KBM-7 (cell line): Measurements from ENCODE around the gene ZNF595.

Source experiments
- DNase-seq: peaks from one replicate; pipeline ENCODE4 v3.0.0-alpha.2; 2015
- in situ Hi-C: fragments of 300-500 bp; cut with MboI; formaldehyde crosslinking; loops from 2 replicates; pipeline ENCODE4 v1.14.3; 2020; ENCODE audit warnings: low sequenced_read_pairs, low pct_unique_long_range_greater_than_20kb, mixed read lengths

The ZNF595 gene

DNA sequence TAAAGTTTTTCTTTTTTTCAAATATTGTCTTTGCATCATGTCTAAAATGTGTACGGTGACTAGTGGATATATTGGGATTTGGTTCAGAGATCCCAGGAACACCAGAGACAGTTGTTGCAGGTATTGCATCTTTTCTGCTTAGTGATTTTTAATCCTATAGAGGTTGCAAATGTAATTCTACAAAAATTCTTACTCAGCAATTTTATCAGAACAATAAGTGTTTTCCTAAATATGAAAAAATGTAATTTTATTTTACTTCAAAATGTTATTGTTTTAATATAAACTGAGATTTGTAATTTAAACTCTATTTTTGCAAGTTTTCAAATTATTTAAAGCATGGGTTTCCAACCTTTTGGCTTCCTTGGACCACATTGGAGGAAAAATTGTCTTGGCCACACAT, 79.4 kb downstream of the ZNF595 start:
- in situ Hi-C loops: no loop called here
- DNase-seq: no peak
